Measurements from ENCODE around the gene EFCAB14.
"Not testable (repeated sequence)": the region's sequence is repeated elsewhere in the genome, so short reads cannot be mapped to it uniquely, and the experiment has no call there.

EFCAB14 gene

GRCh38 chr1:46708121-46708520 lies 10.8 kb downstream of the EFCAB14 start:
- no peak overlapping the region for H3K4me3 ChIP-seq (replicated peaks; ENCODE audit: low read depth, low read length)
- TF ChIP-seq CTCF (IDR thresholded peaks at IDR 0.05; ENCODE audit: low read depth, low read length, missing control alignments) = no peak
- DNase-seq (ENCODE audit: extremely low read depth, low read depth) = no peak

DNA sequence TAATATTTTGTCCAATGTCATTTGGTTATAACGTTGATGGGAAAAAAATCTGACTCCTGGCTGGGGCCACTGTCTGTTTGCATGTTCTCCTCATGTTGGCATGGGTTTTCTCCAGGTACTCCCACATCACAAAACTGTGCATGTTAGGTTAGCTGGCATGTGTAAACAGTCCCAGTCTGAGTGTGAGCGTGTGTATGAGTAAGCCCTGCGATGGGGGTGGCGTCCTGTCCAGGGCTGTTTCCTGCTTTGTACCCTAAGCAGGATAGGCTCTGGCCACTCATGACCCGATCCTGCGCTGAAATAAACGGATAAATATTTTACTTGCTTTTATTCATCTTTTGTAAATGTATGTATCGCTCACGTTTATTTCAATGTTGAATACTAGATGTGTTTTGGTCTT lies 13.5 kb downstream of the EFCAB14 start:
- no peak overlapping the region for H3K4me3 ChIP-seq (replicated peaks; ENCODE audit: low read depth, low read length)
- no peak for TF ChIP-seq CTCF (IDR thresholded peaks at IDR 0.05; ENCODE audit: low read depth, low read length, missing control alignments)
- no peak for DNase-seq (ENCODE audit: extremely low read depth, low read depth)

- TF ChIP-seq CTCF (IDR thresholded peaks at IDR 0.05; ENCODE audit: low read depth, low read length, missing control alignments) = no peak
- H3K4me3 ChIP-seq (replicated peaks; ENCODE audit: low read depth, low read length) = no peak overlapping the region
- no peak for DNase-seq (ENCODE audit: extremely low read depth, low read depth)
These were observed 14.8 kb downstream of the EFCAB14 start for GRCh38 chr1:46703927-46704641.

- DNase-seq (ENCODE audit: extremely low read depth, low read depth) = no peak
- no peak overlapping the region for H3K4me3 ChIP-seq (replicated peaks; ENCODE audit: low read depth, low read length)
- no peak for TF ChIP-seq CTCF (IDR thresholded peaks at IDR 0.05; ENCODE audit: low read depth, low read length, missing control alignments)
These were observed 19.2 kb downstream of the EFCAB14 start for GRCh38 chr1:46699666-46700065.

- no peak overlapping the region for H3K4me3 ChIP-seq (replicated peaks; ENCODE audit: low read depth, low read length)
- no peak for TF ChIP-seq CTCF (IDR thresholded peaks at IDR 0.05; ENCODE audit: low read depth, low read length, missing control alignments)
- no peak for DNase-seq (ENCODE audit: extremely low read depth, low read depth)
These were observed 21.9 kb downstream of the EFCAB14 start for GRCh38 chr1:46697053-46697452.

- not testable (repeated sequence) for H3K4me3 ChIP-seq (replicated peaks; ENCODE audit: low read depth, low read length)
These were observed 24.2 kb downstream of the EFCAB14 start for GRCh38 chr1:46694676-46695075.

GRCh38 chr1:46692811-46693770 lies 25.8 kb downstream of the EFCAB14 start:
- DNase-seq (ENCODE audit: extremely low read depth, low read depth) = no peak
- no peak for TF ChIP-seq CTCF (IDR thresholded peaks at IDR 0.05; ENCODE audit: low read depth, low read length, missing control alignments)
- no peak overlapping the region for H3K4me3 ChIP-seq (replicated peaks; ENCODE audit: low read depth, low read length)

More at GRCh38 chr1:46694676-46695075, 24.2 kb downstream of the EFCAB14 start:
- not testable (repeated sequence) for DNase-seq (ENCODE audit: extremely low read depth, low read depth)
